GM19395 (cell line): Measurements from ENCODE around the gene TMEM130.

Source experiments
- ATAC-seq: cut with Tn5 transposase; IDR thresholded peaks from one replicate; pipeline ENCODE4 v1.9.1; 2021; ENCODE audit warnings: mild to moderate bottlenecking, moderate library complexity; ENCODE audit not compliant: unreplicated experiment

TMEM130 gene, protein sequence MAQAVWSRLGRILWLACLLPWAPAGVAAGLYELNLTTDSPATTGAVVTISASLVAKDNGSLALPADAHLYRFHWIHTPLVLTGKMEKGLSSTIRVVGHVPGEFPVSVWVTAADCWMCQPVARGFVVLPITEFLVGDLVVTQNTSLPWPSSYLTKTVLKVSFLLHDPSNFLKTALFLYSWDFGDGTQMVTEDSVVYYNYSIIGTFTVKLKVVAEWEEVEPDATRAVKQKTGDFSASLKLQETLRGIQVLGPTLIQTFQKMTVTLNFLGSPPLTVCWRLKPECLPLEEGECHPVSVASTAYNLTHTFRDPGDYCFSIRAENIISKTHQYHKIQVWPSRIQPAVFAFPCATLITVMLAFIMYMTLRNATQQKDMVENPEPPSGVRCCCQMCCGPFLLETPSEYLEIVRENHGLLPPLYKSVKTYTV

DNA sequence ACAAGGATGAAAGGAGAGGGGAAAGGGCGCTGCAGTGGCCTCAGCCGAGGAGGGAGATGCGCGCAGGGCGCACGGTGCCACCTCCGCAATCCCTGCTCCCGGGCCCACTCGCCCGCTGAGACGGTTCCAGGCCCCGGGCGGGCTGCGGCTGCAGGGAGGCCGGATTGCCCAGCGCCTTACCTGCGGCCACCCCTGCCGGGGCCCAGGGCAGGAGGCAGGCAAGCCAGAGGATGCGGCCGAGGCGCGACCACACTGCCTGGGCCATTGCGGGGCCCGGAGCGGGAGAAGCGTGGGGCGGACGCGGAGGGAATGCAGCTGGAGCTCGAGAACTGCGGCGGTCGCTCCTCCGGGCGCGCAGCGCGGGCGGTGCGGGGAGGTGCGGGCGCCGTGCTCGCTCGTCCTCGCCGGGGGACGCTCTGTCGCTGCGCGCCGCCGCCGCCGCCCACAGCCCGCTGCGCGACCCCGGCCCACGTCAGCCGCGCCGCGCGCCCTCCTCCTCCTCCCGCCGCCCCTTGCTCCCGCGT lies at the start of gene TMEM130:
Gene TMEM130, minus strand, starts transcription at position 418 of the 524 bp plus-strand sequence. Its CDS starts 153 bp downstream, at position 265.
- peak; percentile 8 for ATAC-seq

DNA sequence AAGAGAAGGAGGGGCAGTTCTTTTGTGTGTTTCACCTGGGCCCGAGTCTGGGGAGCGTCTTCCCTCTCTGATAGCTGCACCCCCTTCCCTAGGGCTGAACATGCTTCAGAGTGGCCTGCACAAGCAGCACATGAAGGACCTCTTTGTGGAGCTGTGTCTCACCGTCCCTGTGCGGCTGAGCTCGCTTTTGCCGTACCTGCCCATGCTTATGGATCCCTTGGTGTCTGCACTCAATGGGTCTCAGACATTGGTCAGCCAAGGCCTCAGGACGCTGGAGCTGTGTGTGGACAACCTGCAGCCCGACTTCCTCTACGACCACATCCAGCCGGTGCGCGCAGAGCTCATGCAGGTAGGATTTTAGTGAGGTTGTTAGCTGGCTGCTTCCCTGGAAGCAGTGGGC lies 47.5 kb upstream of the TMEM130 start:
- ATAC-seq: no peak

DNA sequence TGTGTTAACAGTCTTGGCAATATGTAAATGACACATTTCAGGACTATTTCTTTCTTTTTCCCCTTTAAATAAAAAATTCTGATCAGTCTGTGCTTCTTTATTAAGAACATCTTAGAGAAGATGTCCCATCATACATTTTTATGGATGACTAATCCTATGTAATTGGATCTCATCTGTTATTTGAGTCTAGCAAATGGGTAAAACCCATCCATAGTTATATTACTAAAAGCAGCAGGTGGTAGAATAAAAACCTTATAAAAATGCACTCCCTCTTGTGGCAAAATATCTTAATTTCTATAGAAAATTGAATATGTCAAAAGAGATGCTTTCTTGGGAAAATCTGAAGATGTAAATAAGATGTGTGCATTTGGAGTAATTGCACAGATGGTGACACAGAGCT lies 43.8 kb upstream of the TMEM130 start:
- ATAC-seq: no peak

DNA sequence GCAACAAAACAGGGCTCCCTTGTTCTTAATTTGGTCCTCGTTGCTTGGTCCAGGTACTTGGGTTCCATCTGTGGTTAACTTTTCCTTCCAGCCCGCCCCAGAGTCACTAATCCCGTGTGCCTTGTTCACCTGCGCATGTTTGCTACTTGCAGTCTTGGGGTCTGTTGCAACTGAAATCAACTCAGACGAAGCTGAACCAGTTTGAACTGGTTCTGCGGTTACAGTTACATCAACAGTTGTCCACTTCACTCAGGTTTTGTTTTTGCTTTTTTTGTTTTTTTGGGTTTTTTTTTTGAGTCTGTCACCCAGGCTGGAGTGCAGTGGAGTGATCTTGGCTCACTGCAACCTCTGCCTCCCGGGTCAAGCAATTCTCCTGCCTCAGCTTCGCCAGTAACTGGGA lies 43.2 kb upstream of the TMEM130 start:
- ATAC-seq: no peak

DNA sequence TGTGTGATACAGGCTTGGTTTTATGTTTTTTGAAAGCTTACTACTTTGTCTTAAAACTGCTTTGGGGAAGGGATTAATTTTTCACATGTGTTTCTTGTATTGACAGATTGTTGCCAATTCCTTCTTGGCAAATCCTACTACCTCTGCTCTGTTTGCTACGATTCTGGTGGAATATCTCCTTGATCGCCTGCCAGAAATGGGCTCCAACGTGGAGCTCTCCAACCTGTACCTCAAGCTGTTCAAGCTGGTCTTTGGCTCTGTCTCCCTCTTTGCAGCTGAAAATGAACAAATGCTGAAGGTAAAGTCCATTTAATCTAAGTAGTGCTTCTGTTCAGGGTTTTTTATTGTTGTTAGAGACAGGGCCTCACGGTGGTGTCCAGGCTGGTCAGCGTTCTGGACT lies 42.1 kb upstream of the TMEM130 start:
- no peak for ATAC-seq

DNA sequence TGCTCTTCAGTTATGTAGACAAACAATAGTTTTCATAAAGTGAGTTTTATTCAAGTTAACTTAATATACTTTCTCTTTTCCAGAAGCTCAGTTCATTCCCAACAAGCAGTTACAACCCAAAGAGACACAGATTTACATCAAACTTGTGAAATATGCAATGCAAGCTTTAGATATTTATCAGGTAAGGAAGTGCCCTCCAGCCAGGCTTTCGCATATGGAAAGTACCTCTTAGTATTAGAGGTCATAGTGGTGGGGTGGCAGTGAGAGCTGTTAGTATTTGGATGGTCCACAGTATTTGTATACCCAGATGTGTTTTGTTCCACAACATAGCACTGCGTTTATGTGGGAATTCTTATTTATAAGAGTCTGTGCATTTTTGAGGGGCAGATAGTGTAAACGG lies 40.6 kb upstream of the TMEM130 start:
- no peak for ATAC-seq

DNA sequence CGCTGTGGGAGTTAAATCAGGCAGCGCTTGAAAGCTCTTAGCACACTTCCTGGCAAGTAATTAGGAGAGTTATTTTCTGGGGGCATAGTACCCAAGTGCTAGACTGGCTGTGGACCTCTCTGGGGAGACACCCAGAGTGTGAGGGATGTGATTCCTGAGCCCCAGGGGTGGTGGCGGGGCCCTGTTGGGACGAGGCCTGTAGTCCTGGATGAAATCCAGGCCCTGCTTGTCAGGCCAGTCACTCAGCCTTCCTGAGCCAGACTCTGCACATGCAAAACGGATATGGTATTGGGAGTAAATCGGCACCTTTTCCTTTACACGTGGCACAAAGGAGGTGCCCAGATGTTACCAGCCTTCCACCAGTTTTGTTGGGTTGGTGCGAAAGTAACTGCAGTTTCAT lies 39.7 kb upstream of the TMEM130 start:
- no peak for ATAC-seq

DNA sequence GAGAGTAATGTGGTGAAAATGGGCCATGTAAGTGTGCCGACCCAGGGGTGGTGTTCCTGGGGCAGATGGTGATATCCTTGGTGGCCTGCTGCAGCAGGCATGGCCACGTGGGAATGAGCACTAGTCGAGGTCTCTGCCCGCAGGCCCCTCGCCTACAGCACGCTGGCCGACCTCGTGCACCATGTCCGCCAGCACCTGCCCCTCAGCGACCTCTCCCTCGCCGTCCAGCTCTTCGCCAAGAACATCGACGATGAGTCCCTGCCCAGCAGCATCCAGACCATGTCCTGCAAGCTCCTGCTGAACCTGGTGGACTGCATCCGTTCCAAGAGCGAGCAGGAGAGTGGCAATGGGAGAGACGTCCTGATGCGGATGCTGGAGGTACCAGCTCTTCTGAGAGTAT lies 38.8 kb upstream of the TMEM130 start:
- no peak for ATAC-seq

DNA sequence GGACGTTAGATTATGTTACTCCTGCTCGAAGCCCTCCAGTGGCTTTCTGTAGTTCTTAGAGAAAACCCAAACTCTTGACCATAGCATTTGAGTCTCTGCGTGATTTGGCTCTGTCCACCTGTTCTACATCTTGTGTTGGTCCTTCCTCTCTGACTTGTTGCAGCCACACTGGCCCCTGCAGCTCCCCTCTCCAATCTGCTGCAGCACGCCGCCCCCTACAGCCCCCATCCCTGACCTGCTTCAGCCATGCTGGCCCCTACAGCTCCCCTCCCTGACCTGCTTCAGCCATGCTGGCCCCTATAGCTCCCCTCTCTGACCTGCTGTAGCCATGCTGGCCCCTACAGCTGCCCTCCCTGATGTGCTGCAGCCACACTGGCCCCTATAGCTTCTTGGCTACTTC lies 37.8 kb upstream of the TMEM130 start:
- no peak for ATAC-seq

DNA sequence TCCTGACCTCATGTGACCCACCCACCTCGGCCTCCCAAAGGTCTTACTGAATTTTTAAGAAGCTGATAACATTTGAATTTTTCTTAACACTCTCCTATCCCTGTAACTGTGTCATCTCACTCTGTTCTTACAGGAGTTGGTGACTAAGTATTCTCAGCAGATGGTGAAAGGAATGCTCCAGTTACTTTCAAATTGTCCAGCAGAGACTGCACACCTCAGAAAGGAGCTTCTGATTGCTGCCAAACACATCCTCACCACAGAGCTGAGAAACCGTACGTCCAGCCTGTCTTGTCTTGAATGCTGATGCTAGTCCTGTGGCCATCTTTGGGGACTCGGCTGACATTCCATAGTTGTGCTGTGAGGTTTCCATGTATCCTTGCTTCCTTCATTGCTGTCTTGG lies 33.4 kb upstream of the TMEM130 start:
- ATAC-seq: no peak

DNA sequence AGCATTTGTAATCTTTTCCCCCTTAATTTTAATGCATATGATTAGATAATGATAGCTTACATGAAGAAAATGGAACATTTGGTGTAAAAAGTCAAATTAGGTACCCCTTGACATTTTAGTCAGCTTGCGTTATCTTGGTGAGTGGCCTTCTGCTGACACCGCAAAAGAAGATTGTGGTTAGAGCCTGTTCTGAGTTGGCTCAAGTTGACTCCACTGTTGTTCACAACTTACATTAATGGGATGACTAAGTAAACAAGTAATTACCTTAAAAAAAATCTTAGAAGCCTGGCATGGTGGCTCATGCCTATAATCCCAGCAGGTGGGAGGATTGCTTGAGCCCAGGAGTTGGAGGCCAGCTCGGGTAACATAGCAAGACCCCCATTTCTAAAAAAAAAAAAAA lies 32.7 kb upstream of the TMEM130 start:
- no peak for ATAC-seq

DNA sequence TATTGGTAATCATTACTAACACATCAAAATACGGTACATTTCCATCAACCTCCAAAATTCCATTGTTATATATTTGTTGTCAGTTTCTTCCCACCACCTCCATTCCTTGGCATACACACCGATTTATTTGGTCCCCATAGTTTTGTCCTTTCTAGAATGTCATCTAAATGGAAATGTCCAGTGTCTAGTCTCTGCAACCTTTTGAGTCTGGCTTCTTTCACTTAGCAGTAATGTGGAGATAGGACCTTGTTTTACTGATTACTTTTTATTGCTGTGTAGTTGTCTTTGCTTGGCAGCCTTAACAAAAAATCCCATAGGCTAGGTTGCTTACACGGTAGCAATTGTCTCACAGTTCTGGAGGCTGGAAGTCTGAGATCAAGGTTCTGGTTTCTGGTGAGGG lies 31.0 kb upstream of the TMEM130 start:
- ATAC-seq: no peak

DNA sequence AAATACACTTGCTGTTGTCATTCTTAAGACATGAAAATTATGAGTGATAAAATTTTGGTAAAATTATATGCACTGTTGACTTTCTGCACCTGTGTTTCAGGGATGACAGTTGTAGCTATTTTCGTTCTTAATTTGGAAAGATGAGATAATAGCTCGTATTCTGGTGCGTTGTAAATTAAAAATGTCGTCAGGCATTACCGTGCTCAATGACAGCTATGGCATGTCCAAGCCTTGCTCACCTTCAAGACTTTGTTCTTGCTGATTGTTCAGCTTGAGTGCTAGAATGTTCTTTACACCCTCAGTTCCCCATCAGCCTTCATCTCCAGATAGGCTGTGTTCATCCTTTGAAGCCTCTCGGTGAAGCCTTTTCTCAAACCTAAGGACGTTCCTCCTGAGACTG lies 30.0 kb upstream of the TMEM130 start:
- no peak for ATAC-seq

DNA sequence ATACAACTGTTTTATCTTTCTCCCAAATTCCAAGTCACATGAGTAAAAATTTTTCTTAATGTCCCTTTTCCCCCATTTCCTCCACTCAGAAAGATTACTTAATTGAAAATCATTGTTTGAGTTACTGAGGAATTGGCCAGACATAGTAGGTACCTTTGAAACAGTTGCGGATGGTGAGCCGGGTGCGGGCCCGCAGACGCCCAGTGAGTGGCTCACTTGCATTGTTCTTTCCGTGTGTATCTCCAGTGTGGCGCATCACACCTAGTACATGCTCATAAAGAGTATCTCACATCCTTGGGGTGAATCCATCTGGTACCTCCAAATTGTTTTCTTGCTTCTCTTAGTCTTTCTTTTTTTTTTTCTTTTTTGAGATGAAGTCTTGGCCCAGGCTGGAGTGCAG lies 22.8 kb upstream of the TMEM130 start:
- ATAC-seq: no peak

DNA sequence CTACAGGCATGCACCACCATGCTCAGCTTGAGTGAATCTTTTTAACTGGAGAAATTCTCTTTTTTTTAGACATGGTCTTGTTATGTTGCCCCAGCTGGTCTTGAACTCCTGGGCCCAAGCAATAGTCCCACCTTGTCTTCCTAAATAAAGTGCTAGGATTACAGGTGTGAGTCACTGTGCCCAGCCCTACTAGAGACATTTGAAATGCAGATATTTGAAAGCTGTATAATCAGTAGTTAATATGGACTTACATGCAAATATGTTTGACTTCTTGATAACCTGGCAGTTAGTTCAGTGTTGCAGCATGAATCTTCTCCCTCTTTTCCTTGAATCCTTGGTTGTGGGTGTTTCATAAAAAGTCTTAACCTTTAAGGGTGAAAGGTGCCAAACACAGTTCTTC lies 17.2 kb upstream of the TMEM130 start:
- ATAC-seq: no peak

DNA sequence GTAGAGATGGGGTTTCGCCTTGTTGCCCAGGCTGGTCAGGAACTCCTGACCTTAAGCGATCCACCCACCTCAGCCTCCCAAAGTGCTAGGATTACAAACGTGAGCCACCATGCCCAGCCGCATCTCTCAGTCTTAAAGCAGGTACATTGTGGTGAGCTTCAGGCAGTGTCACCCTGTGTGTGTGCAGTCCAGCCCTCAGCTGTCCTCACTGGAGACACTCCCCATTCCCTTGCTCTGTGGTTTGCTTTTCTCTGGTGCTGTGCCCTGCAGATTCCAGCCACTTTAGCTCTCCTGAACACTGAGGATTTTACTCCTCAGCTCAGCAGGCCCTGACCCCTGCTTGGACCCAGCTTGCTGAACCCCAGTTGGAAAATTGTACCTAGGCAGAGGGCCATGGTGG lies 14.6 kb upstream of the TMEM130 start:
- ATAC-seq: no peak

DNA sequence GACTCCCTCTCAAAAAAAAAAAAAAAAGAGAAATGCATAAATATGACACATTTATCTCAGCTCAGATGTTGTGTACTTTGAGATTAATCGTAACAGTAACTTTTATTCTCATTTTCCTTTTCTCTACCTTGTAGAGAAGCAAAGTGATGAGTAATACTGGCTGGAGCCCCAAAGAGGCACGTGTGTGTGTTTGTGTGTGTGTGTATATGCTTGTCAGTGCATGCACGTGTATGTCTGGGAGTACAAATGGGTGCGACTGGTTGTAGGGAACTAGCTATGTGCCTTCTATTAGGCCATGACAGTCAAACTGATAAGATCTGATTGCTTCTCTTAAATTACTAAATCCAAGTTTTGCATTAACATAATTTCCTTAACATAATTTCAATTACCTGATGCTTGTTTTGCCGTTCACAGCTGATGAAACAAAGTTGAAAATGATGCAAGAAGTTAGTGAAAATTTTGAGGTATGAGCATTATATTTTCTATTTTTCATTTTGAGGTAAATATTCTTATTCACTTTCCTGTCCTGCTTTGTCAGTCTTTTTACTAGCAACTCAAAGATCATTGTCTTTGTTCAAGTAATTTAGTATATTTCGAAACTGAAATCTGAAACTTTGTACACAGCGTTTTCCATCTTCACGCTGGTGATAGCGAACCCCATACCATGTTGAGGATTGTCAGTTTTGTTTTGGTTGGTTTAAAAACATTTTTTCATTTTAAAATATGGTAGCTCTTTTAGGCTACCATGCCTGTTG lies 11.9 kb upstream of the TMEM130 start:
- no peak for ATAC-seq

DNA sequence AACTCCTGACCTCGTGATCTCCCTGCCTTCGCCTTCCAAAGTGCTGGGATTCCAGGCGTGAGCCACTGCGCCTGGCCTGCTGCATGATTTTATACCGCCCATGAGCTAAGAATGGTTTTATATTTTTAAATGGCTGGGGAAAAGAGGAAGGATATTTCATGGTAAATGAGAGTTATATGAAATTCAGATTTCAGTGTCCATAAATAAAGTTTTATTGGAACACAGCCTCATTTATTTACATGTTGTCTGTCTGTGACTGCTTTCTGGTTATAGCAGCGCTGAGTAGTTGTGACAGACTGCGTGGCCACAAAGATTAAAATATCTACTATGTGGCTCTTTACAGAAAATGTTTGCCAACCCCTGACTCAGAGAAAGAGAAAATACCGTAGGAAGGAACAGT lies 10.7 kb upstream of the TMEM130 start:
- ATAC-seq: no peak

DNA sequence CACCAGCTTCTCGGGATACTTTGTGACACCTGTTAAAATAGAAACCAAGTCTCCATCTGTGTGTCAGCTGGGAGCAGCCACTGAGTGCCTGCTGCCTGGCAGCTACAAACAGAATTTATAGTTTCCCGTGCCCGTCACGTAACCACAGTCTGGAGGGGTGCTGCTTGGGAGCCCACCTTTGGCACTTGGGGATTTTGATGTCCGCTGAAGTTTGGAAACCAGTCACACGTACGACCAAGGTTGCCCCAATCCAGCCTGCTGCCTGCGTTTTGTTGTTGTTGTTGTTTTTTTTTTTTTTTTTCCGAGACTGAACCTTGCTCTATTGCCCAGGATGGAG lies 10.1 kb upstream of the TMEM130 start:
- ATAC-seq: no peak

DNA sequence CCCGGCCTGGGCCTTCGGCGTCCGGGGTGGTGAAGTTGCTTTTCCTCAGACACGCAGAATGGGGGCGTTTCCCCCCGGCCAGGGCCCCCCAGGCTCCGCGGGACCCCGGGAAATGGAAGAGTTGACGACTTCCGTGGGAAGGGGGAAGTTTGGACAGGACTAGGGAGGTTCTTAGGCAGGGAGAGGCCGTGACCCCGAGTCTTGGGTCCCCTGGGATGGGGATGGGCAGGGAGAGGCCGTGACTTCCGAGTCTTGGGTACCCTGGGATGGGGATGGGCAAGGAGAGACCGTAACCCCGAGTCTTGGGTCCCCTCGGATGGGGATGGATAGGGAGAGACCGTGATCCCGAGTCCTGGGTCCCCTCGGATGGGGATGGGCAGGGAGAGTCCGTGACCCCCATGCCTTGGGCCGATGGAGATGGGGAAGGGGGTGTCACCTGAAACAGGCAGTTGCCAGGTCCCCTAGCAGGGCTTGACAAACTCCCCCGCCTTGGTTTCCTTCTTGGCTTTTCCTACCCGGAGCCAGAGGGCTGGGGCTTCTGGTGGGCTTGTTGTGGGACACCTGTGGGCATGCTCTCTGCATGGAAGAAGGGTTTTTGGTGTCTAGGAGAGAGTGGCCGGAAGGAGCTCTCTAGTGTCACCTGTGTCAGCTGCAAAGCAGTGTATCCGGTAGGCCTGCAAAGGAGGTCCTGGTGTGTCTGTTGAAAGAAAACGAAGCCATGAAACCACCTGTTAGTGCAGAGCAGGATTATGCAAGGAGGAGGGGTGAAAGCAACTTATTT lies 9.6 kb upstream of the TMEM130 start:
- ATAC-seq: peak; percentile 75

DNA sequence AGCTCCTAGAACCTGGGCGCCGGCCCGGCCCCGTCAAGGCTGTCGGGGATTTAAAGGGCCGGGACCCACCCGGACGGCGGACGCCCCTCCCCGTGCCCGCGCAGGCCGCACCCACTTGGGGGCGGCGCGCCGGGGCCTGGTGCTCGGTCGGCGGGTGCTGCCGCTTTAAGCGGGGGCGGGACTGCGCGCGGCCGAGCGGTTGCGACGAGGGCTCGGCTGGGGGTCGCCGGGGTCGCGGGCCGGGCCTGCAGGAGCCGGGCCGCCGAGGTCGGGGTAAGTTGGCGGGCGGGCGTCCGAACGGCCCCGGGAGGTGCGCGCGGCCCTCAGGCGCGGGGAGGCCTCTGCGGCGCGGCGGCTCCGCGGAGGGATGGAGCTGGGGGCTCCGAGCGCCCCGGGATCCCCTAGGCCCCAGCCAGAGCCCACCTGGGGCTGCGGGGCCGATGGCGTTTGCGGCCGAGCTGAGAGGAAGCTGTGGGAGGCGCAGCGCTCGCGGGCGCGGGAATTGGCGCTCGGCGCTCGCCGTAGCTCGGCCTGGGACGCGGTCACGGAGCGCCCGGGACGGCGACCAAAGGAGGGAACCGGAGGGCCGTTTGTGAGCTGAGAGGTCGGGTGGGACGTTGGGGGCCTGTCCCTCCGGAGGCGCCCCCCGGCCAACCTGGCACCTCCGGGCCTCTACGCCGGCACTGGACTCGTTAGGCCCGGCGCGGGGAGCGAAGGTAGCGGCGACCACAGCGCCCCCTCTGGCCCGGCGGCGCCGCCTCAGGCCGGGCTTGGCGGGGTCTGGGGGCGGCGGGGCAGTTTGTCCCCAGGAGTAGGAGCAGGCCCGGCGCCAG lies 8.8 kb upstream of the TMEM130 start, which contains the start of gene TRRAP:
Gene TRRAP, plus strand, starts transcription at position 168 of the 833 bp plus-strand sequence. CDS start 2,619 bp downstream, outside the sequence.
- peak; percentile 67 for ATAC-seq
